ENCODE data around the gene ENG.
"Not testable (repeated sequence)": the region's sequence is repeated elsewhere in the genome, so short reads cannot be mapped to it uniquely, and the experiment has no call there.

The ENG gene

GRCh38 chr9:127878001-127878651 is 23.7 kb upstream of the ENG start:
- DNase-seq = no peak

GRCh38 chr9:127877566-127877998 is 23.1 kb upstream of the ENG start, which contains the start of gene AK1:
Gene AK1, minus strand, starts transcription at chr9:127877675. Its CDS starts 3,058 bp downstream, at chr9:127874617.
- DNase-seq = no peak

- no peak for DNase-seq
These were observed 22.5 kb upstream of the ENG start for GRCh38 chr9:127876764-127877562.

- DNase-seq = no peak
These were observed 21.7 kb upstream of the ENG start for GRCh38 chr9:127876026-127876763.

- DNase-seq = no peak
These were observed 21.0 kb upstream of the ENG start for GRCh38 chr9:127875306-127875966.

GRCh38 chr9:127874301-127875221 is 20.1 kb upstream of the ENG start:
- DNase-seq = no peak

GRCh38 chr9:127873886-127874285 is 19.4 kb upstream of the ENG start:
- no peak for DNase-seq

GRCh38 chr9:127873223-127873691 is 18.8 kb upstream of the ENG start:
- DNase-seq = no peak

GRCh38 chr9:127872369-127873222 is 18.1 kb upstream of the ENG start:
- DNase-seq = no peak

GRCh38 chr9:127871531-127871930 is 17.1 kb upstream of the ENG start:
- no peak for DNase-seq

- DNase-seq = no peak
These were observed 16.4 kb upstream of the ENG start for GRCh38 chr9:127870887-127871286.

GRCh38 chr9:127870153-127870491 is 15.7 kb upstream of the ENG start:
- DNase-seq = not testable (repeated sequence)

- DNase-seq = peak; percentile 93
These were observed 15.1 kb upstream of the ENG start for GRCh38 chr9:127869310-127870152.

GRCh38 chr9:127868278-127868902 is 13.9 kb upstream of the ENG start:
- no peak for DNase-seq

GRCh38 chr9:127867356-127868277 is 13.2 kb upstream of the ENG start:
- no peak for DNase-seq

- DNase-seq = no peak
These were observed 12.1 kb upstream of the ENG start for GRCh38 chr9:127866535-127866934.

- peak; percentile 76 for DNase-seq
These were observed 11.4 kb upstream of the ENG start for GRCh38 chr9:127865645-127866464.

Data from hematopoietic multipotent progenitor cell treated with erythropoietin and hydrocortisone succinate and interleukin-3 and kit ligand, for 4 days (in vitro differentiated cells).